ENCODE measurements around the gene C1QTNF9.
"Not testable (repeated sequence)": the region's sequence is repeated elsewhere in the genome, so short reads cannot be mapped to it uniquely, and the experiment has no call there.

C1QTNF9 gene, protein sequence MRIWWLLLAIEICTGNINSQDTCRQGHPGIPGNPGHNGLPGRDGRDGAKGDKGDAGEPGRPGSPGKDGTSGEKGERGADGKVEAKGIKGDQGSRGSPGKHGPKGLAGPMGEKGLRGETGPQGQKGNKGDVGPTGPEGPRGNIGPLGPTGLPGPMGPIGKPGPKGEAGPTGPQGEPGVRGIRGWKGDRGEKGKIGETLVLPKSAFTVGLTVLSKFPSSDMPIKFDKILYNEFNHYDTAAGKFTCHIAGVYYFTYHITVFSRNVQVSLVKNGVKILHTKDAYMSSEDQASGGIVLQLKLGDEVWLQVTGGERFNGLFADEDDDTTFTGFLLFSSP

DNA sequence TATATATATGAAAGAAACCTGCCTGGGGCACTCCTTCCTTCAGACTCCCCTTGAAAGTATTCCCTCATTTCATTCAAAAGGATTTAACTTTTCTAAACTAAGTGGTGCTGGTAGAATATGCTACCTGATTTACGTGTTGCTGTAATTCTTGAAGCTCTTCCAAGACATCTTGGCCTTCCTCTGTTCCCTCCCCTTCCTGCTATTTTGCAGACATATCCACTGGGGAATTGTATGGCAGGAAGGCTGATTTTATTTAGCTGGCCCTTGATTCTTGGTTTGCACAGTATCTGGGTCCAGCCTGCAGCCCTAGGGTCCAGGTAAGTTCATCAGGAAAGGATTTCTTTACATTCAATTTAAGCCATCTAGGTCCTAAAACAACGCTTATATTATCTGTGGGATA lies at the start of gene C1QTNF9:
Gene C1QTNF9 (plus strand): TSS at position 281 of the 400 bp plus-strand sequence. CDS start 6,424 bp downstream, outside the sequence.
- not testable (repeated sequence) for DNase-seq (ENCODE audit: low read depth in 3 of 3)

DNA sequence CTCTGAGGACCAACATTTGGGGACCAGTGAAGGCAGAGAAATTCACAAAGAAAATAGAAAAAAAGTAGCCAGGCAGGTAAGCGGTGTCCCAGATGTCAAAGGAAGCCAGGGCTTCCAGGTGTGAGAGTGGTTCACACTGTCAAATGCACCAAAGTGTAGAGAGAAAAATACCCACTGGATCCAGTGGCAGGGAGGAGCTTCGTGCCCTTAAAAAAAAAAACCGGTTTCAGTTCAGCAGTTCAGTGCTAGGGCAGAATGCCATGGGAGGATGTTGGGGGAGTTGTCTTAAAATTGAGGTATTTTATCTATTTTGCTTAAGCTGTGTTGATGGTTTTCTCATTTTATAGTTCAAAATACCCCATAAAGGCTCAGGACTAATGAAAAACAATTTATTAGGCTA lies 47.8 kb upstream of the C1QTNF9 start:
- no peak for DNase-seq (ENCODE audit: low read depth in 3 of 3)

DNA sequence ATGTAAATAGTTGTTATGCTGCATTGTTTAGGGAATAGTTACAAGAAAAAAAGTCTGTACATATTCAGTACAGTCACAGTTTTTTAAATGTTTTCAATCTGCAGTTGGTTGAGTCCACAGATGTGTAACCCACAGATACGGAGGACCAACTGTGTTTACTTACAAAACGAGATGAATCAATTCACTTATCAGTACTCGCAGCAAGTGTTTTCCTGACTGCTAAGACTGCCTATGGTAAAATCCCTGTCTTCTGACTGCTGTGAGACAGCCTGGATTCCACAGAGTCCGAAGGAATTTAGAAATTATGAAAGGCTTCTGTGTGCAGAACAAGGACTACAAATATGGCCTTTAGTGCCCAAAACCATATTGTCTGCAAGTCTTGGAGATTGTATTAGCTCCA lies 45.7 kb upstream of the C1QTNF9 start:
- no peak for DNase-seq (ENCODE audit: low read depth in 3 of 3)

DNA sequence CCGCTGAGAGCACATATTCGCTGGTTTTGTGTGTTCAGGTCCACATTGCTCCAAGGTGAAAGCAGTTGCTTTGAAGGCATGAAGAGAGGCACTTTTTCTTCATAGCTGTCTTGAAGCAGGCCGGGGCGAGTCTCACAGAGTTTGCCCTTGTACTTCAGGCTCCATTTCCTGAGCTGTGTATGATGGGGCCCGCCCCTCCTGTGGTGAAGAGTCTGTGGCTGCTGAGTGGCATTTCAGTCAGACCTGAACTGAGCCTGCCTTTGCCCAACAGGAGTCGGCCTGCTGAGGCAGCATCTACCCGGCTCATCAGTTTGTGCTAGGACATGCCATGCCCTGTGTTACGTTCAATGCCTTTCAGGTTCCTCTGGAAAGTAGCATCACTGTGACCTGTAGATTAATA lies 44.4 kb upstream of the C1QTNF9 start:
- peak in 2 of 3 experiments; percentile 50 to 62 for DNase-seq (ENCODE audit: low read depth in 3 of 3)

DNA sequence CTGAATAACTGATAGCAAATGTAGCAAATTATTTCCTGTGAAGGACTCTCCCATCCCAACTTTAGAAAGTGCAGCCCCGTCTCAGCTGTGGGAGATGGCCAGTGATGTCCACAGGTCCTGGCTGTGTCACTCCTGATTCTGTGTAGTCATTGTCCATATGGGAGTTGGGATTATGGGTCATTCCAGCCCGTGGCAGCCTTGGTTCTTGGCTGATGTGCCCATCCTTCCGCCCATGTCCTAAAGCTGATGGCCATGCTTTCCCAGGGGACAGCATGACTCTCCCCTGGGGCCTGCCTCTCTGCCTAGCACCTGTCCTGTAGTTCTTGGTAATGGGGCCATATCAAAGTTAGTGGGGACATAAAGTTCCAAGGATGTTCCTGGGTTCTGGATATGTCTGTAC lies 43.9 kb upstream of the C1QTNF9 start:
- DNase-seq (ENCODE audit: low read depth in 3 of 3): no peak

DNA sequence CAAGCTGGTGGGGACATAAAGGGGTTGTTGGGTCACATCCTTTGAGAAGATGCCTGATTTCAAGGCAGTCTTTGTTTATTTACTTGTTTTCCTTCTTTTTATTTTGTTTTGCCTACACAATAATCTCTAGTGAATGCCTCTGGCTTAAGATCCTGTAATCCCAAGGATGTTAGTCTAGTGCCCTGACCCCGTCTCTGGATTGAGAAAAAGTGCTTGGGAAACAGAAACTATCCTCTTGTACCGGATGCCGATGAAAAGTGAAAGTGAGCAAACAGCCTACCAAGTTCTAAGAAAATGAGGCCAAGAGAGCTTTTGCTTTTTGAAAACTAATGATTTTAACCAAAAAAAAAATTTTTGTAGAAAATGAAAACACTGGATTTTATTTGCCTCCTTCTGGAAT lies 42.1 kb upstream of the C1QTNF9 start:
- DNase-seq (ENCODE audit: low read depth in 3 of 3): no peak

DNA sequence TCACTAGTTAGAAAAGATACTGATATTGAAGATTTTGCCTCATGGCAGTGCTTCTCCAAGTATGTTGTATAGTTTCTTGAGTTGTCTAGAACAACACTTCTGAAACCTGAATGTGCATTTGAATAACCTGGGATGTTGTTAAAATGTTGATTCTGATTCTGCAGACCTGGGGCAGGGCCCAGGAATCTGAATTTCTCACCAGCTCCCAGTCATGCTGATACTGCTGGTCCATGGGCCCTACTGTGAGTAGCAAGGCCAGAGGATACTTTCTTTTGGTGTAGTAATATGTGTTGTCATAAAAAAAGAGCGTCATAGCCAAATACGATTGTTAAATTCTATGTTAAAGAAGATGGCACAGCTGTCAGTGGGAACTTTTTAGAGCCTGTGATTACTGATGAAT lies 41.6 kb upstream of the C1QTNF9 start:
- no peak for DNase-seq (ENCODE audit: low read depth in 3 of 3)

DNA sequence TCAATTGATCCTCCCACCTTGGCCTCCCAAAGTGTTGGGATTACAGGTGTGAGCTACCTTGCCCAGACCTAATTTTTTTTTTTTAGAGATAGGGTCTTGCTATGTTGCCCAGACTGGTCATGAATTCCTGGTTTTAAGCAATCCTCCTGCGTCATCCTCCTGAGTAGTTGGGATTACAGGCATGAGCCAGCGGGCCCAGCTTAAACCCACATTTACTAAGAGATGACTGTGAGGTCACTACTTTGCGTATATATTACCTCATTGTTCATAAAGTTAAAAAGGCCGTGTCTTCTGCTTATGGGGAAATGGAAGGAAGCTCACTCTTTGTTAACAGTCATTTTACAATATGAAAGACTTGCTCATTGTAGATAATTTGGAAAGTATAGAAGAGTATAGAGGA lies 39.6 kb upstream of the C1QTNF9 start:
- no peak for DNase-seq (ENCODE audit: low read depth in 3 of 3)

DNA sequence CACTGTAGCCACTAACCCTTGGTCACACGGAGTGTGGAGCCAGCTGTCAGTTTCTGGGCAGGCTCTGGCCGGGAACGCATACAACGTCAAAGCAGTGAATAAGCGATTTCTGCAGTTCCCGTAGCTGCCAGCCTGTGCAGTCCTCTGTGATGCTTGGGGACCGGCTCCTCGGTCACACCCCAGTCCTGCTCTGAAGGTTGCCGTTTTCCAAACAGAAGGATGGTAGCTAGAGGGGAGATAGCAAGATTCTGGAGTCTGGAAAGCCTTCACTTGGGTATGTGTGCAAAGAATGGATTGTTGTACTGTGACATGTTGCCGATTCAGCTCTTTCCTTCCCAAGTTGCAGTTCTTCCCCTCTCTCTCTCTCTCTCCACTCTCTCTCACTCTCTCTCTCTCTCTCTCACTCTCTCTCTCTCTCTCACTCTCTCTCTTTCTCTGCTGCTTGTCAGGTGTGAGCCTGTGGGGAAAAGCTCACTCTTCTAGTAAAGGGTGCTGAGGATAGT lies 38.7 kb upstream of the C1QTNF9 start:
- DNase-seq (ENCODE audit: low read depth in 3 of 3): no peak

DNA sequence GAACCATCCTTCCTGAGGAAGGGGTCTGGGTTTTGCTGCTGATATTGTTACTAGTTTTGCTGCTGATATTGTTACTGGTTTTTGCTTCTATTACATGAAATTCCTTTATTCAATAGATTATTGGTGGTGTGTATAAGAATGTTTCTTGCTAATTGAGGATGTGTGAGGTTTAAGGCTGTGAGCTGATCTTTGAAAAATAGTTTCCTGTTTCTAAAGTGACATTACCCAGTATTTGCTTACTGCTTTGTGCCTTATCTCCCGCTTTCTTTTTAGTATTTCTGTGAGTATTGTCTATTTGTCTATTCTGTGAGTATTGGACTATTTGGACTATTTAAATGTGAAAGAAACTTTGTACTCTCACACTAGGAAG lies 38.2 kb upstream of the C1QTNF9 start:
- no peak for DNase-seq (ENCODE audit: low read depth in 3 of 3)

DNA sequence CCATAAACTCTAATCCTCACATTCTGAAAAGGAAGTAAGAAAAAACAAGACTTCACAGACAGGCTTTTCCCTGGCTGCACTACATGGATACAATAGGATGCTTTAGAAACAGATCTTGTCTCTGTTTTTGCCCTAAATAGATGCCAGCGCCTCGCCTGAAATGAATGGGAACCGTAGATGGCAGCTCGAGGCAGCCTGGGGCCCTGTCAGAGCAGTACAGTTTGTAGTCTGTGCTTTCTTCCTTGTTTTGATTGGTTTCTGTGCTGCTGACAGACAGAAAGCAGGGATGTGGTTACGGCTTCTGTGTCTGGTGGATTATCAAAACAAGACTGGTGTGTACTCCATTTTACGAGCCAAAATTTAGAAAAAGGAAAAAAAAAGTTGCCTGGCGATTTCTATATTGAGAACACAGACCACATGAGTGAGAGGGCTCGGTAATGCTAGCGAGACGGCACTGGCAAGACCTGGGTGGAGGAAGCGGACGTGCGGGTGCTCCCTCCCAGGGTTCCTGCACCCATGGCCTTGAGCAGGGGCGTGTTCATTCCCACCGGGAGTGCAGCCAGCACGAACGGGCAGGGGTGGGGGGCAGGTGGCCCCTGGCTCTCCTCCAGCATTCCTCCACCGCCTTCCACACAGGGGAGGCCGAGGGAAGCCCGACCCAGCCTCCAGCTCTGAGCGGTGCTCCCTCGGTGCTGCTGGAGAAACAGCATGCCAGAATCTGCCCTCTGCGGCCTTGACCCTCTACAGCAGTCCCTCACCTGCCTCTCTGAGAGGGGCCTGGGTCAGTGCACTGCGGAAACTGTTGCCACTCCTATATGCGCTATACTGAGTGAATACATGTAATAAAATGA lies 37.6 kb upstream of the C1QTNF9 start:
- DNase-seq (ENCODE audit: low read depth in 3 of 3): no peak

DNA sequence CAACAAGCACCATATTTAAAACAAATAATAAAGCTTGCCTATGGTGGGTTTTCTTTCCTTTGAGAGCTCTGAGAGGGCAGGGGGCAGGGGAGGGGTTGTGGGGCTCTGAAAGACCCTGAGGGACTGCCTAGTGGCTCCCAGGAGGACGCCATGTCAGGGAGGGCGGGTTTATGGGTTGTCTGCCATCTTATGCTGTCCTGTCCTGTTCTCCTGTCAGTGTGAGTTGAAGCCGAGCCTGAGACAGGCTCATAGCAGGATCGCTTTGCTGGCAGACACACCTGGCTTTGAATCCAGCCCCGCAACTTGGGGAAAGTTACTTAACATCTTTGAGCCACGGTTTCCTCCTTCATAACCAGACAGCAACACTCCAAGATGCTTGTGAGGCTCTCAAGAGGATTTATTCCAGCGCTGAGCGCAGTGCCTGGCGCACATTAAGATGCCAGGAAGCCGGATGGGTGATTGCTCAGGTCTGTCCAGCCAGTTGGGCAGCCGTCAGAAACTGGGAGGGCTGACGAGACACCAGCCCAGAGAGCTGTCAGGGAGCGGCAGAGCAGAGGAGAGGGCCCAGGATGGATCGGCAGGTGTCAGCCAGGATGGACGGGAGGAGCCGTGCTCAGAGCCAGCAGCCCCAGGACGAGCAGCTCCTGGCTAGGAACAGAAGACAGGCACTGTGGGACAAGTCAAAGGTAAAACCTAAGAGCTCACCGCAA lies 36.8 kb upstream of the C1QTNF9 start:
- DNase-seq (ENCODE audit: low read depth in 3 of 3): no peak

DNA sequence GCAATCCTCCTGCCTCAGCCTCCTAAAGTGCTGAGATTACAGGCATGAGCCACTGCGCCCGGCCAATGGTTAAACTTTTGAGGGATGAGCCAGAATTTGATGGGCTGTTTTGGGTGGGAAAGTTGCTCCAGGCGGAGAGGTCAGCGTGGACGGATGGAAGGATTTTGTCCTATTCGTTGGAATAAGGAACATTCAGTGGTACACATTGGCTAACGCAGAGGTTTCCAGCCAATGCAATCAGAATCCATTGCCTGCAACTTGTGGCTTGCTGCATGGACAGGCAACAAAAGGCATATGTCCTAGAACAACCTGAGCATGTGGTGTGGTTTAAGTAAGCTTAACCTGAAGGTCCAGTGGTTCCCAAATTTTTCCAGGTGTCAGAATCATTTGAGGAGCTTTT lies 35.5 kb upstream of the C1QTNF9 start:
- no peak for DNase-seq (ENCODE audit: low read depth in 3 of 3)

DNA sequence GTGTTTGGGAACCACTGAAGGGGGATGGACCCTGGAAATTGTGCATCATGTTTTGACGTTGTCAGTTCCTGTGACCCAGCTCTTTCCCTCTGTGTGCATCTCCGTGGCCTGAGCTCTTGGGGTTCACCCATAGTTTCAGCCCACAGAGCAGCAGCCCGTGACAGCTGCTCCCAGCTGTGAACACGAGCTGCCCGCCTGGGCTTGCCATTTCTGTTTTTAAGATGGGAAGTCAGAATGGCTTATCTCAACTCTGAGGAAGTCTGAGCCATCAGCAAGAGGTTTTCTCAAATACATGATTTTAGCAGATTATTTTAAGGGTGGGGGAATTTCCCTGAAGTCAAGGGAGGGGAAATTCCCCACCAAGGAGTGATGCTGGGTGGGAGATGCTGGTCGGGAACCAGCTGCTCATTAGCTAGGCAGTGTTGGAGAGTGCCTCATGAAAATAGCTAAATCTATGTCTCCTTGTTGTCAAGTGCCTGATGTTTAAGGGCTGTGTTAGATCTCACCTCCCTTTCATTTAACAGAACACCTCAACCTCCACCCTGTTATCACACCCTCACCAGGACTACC lies 34.8 kb upstream of the C1QTNF9 start:
- DNase-seq (ENCODE audit: low read depth in 3 of 3): peak in 2 of 3 experiments; percentile 43 to 48

DNA sequence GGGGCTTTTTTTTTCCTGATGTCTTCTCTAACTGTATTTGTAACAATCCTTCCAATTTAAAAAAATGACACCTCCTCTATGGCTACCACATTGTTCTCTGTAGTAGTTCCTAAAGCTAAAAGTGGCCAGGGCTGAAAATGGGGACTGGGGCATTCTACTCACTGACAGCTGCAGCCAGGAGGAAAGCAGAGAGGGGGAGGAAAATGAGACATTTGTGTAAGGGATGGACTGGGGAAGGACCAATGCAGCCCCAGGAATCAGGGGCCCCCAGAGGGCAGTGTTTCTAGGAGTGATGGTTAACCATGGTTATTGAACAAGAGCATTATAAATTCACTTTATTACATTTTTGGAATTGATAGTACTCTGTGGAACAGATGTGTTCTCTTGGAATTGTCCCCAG lies 34.3 kb upstream of the C1QTNF9 start:
- DNase-seq (ENCODE audit: low read depth in 3 of 3): no peak

DNA sequence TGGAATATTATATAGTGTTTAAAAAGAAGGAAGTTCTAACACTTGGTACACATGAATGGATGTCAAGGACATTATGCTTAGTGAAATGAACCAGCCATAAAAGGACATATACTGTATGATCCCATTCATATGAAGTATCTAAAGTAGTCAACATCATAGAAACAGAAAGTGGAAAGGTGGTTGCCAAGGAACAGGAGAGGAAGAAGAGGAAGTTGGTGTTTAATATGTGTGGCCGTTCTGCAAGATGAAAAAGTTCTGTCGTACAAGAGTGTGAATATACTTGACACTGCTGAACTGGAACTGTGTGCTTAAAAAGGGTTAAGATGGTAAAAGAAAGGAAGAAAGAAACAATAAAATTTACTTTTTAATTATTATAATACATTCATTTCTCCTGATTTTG lies 33.1 kb upstream of the C1QTNF9 start:
- no peak for DNase-seq (ENCODE audit: low read depth in 3 of 3)

DNA sequence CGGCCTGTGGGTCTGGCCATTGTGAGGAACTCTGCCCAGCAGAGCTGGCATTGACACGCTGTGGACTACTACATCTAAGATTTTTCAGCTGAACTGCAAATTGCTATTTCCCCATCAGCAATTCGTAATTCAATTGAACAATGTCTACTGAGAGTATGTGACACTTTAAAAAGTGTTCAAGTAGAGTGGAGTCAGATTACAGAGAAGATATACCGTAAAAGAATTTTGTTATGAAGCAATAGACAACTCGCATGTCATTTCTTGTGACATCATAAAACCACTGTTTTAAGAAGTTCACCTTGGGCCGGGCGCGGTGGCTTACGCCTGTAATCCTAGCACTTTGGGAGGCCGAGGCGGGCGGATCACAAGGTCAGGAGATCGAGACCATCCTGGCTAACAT lies 32.5 kb upstream of the C1QTNF9 start:
- DNase-seq (ENCODE audit: low read depth in 3 of 3): no peak

DNA sequence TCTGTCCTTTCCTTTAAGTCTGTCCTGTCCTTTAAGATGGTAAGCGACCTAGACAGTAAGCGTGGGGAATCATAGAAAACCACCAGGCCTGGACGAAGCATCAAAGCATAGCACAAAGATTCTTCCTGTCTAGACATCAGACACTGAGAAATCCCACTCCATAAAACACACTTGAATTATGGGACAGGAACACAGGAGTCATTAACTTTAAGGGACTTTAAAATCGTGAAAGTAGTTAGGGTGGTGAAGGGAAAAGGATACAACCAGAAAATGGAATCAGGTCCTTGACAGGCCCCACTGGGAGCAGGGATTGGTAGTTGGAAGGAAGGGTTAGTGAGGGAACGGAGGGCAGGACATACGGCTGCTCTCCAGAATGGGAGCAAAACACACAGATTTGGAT lies 31.6 kb upstream of the C1QTNF9 start:
- no peak for DNase-seq (ENCODE audit: low read depth in 3 of 3)

DNA sequence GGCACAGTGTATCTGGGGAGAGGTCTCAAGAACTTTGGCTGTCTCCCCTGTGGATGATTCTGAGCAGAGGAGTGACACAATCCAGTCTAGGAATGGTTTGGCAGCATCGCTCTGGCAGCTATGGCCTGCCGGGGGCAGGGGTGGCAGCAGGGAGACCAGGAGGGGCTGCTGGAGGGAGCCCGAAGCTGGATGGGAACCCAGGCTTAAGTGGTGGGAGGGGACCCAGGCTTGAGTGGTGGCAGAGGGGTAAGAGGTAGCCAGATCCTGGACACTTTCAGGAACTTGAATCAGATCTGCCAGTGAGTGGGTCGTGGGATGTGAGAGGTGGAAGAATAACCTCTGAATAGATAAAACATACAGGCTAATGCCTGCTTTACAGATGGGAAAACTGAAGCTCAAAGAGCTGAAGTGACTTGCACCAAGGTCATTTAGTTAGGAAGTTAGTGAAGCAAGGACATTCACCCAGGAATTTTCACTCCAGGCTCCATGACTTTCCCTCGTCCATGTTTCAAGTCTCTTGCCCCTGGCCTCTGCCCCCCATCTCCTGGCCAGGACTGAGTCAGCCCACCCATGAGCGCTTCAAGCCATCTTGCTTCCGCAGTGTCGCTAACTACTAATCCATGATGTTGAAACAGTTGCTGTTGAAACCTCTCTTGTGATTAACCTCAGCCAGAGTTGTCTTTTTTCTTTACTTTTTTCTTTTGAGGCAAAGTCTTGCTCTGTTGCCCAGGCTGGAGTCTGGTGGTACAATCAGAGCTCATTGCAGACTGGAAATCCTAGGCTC lies 29.9 kb upstream of the C1QTNF9 start:
- no peak for DNase-seq (ENCODE audit: low read depth in 3 of 3)

DNA sequence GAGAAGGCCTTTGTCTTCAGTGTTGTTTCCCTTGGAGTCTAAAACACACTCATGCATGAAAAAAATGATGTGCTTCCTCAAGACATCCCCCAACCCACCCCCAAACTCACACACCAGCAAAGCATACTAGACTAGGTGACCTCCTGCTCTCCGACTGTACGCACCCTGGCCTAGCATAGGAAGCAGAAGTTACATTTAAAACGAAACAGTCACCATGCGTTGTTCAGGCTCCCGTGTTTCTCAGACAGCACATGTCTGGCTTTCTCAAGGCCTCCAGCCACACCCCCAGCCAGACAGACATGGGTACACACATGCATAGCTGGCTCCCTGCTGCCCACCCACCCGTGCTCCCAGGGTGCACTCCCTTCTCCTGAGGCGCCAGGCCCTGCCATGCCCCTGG lies 28.7 kb upstream of the C1QTNF9 start:
- DNase-seq (ENCODE audit: low read depth in 3 of 3): no peak

Data from stimulated activated CD4-positive, alpha-beta T cell treated with anti-CD3 and anti-CD28 coated beads, TNF-alpha, amount 100 ng/mL, for 4 hours (primary cell).